ENCODE measurements around the gene CNDP2.

DNA sequence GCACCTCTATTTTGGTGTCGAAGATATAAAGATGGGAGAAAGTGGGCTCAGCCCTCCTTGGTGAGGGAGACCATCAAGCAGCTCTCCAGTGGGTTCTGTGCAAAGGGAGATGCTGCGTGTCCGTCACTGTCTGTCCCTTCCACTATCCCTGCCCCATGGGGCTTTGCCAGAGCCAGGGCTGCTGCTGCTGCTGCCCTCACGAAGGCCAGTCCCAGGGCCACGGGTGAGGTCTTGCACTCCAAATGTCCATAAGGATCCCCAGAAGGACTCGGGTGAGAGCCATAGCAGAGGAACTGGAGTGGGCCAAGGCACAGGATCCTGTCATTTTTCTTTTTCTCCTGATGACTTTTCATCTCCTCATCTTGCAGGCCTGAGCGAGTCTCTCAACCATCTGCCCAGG is 35.3 kb upstream of the CNDP2 start:
- TF ChIP-seq, protein P1, sequence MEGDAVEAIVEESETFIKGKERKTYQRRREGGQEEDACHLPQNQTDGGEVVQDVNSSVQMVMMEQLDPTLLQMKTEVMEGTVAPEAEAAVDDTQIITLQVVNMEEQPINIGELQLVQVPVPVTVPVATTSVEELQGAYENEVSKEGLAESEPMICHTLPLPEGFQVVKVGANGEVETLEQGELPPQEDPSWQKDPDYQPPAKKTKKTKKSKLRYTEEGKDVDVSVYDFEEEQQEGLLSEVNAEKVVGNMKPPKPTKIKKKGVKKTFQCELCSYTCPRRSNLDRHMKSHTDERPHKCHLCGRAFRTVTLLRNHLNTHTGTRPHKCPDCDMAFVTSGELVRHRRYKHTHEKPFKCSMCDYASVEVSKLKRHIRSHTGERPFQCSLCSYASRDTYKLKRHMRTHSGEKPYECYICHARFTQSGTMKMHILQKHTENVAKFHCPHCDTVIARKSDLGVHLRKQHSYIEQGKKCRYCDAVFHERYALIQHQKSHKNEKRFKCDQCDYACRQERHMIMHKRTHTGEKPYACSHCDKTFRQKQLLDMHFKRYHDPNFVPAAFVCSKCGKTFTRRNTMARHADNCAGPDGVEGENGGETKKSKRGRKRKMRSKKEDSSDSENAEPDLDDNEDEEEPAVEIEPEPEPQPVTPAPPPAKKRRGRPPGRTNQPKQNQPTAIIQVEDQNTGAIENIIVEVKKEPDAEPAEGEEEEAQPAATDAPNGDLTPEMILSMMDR (IDR thresholded peaks at IDR 0.05): no peak
- TF ChIP-seq EP300 (IDR thresholded peaks at IDR 0.05) (no peak), POLR2AphosphoS5 (IDR thresholded peaks at IDR 0.05) (no peak), POLR2A (IDR thresholded peaks at IDR 0.05) (no peak)
